Measurements from ENCODE around the gene SLC23A2.
"Not testable (repeated sequence)": the region's sequence is repeated elsewhere in the genome, so short reads cannot be mapped to it uniquely, and the experiment has no call there.

SLC23A2 gene

DNA sequence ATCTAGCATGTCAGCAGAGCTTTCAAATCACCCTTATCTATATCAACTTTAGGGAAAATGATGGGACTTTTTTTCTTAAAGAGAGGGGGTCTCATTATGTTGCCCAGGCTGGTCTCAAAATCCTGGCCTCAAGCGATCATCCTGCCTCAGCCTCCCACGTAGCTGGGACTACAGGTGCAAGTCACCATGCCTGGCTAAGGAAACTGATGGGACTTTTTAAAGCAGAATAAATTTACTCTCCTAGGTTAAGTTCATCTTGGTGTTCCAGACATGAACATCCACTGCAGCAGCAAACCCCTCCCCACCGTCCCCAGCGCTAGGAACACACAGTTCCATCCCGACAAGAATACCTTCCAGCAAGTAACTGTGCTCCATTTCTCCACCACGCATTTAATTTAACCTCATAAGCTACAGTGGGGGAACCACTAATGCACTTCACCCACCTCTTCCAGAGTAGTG lies 64.9 kb downstream of the SLC23A2 start:
- no peak for DNase-seq (ENCODE audit: low read depth)

DNA sequence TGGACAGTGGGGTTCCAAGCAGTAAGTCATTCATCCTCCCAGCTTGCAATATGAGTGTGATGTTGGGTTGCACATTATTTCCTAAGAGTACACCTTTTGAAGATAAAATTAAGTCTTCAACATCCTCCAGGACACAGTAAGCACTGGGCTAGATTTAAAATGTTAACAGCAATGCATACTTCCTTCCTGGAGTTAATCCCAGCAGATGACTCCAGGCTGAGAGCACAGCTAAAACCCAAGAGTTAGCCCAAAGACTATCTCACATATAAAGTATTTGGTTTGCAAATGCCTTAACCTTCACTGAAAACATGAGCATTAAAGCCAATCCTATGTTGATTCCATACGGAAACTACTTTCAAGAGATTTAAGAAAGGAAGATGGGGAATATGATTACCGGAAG lies 69.2 kb downstream of the SLC23A2 start:
- no peak for DNase-seq (ENCODE audit: low read depth)

DNA sequence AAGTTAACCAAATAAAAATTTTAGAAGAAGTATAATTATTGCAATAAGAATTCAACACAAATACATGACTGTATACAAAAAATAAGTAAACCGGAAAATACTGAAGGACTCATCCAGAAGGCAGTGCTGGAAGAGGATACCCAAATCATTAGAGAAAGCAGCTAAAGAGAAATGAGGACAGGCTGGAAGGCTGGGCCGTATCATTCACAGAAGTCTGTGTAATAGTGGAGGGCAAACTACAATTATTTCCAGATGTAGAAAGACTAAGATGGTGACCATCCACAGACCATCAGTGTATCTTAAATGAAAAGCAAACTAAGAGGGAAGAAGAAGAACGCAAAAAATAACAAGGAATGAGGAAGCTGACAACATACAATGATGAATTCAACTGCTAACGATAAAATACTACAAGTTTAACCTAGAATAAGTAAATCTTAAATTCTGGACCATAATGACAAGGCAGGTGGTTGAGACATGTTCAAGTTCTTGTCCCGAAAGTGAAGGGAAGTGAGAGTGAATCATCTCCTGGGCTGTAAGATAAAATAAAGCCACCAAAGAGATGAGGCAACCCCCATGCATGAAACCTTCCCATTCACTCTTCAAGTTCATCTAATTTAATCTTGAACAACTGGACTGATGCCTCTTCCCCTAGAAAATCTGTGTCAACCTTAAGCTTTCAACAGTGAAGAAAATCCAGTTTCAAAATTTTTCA lies 71.5 kb downstream of the SLC23A2 start:
- DNase-seq (ENCODE audit: low read depth), result no peak

- no peak for DNase-seq (ENCODE audit: low read depth)
Observed at GRCh38 chr20:4926531-4927156, 74.7 kb downstream of the SLC23A2 start.

GRCh38 chr20:4925842-4926530 lies 75.3 kb downstream of the SLC23A2 start:
- DNase-seq (ENCODE audit: low read depth), result no peak

- no peak for DNase-seq (ENCODE audit: low read depth)
Observed at GRCh38 chr20:4924446-4924845, 76.9 kb downstream of the SLC23A2 start.

DNA sequence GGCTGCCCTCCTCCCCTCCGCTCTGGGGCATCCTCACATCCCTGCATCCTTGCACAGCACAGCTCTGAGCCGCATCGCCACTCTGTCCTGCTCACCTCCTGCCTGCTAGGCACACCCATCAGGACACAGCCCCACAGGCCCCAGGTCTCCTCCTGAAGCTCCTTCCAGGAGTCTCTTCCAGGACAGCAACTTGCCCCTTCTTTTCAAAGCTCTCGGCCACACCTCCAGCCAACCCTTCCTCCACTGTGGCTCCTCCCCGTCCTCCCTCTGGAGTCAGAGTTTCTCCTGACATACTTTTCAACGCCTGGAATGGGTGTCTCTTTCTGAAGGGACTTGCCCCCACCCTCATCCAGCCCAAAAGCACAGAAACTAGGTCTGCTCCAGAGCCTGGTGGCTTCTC lies 77.3 kb downstream of the SLC23A2 start:
- DNase-seq (ENCODE audit: low read depth), result no peak

GRCh38 chr20:4922186-4922585 lies 79.1 kb downstream of the SLC23A2 start:
- no peak for DNase-seq (ENCODE audit: low read depth)

- DNase-seq (ENCODE audit: low read depth), result not testable (repeated sequence)
Observed at GRCh38 chr20:4921271-4921670, 80.0 kb downstream of the SLC23A2 start.

DNA sequence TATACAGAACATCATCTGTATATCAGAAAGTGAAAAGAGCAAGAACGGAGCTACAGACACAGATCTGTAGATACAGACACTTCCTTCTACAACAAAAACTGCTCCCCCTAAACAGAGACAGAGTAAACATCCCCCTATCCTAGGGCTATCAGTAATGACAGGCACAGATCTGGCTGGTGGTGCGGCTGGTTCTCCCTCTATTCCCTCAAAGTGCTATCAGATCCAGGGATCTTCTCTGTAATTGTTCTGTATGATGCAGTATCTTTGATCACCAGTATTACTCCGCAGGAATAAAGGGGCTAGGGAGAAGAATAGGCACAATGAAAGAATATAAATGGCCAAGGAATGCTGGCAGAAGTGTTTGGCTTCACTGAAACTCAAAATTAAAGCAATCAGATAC lies 80.7 kb downstream of the SLC23A2 start:
- no peak for DNase-seq (ENCODE audit: low read depth)

DNA sequence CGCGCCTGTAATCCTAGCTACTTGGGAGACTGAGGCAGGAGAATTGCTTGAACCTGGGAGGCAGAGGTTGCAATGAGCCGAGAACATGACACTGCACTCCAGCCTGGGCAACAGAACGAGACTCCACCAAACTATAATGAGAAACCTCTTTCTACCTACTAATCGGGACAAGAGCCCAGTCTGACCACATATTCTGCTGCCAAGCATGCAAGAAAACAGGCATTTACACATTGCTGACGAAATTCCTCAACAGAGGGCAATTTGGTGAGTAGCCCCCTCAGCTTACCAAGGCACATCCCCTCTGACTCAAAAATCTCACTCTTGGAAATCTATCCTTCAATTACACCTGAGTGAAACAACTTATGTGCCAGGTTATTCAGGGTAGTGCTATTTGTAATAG lies 81.2 kb downstream of the SLC23A2 start:
- DNase-seq (ENCODE audit: low read depth), result no peak

DNA sequence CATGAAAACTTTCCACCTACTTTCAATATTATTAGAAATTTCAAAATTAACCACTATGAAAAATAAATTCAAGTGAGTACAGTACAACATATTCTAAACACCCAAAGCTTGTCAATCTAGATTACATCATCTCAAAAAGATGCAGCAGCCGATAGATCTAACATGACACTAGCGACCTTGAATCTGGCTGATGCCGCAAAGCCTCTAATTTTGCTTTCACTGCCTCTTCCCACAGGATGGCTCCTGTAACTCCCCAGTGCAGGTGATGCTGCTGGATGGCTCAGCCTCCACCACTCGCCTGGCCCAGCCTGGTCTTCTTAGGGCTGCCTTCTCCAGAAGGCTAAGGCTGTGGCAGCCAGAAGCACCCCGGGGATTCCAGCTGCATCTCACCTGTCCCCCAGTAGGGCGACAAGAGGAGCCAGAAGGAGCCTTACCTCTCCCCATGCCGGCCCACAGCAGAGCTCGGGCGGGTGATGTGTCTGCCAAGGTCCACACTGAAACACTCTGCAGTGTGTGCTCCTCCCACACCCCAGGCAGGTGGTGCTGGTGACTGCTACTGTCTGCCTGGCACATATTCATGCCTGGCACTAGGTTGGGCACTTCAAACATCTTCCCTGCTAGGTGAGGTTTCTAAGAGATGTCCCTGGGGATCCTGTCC lies 82.1 kb downstream of the SLC23A2 start:
- no peak for DNase-seq (ENCODE audit: low read depth)

- no peak for DNase-seq (ENCODE audit: low read depth)
Observed at GRCh38 chr20:4918473-4918872, 82.8 kb downstream of the SLC23A2 start.

- no peak for DNase-seq (ENCODE audit: low read depth)
Observed at GRCh38 chr20:4916971-4917881, 84.1 kb downstream of the SLC23A2 start.

DNA sequence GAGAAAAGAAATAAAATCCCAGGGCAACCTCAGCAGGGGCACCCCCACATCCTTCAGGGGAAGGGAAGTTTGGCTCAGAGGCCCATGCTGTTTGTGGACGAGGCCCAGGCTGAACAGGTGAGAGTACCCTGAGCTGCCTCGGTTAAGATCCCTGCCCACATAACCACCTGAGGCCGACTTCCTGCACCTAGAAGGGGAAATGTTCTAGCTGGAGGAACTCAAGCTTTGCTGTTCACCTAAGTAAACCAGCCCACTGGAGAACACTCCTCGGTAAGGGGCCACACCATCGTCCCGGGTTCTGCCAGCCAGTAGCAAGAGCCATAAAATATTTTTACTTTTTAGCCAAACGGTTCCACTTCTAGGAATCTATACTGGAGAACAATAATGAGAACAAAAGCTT lies 88.2 kb downstream of the SLC23A2 start:
- no peak for DNase-seq (ENCODE audit: low read depth)

DNA sequence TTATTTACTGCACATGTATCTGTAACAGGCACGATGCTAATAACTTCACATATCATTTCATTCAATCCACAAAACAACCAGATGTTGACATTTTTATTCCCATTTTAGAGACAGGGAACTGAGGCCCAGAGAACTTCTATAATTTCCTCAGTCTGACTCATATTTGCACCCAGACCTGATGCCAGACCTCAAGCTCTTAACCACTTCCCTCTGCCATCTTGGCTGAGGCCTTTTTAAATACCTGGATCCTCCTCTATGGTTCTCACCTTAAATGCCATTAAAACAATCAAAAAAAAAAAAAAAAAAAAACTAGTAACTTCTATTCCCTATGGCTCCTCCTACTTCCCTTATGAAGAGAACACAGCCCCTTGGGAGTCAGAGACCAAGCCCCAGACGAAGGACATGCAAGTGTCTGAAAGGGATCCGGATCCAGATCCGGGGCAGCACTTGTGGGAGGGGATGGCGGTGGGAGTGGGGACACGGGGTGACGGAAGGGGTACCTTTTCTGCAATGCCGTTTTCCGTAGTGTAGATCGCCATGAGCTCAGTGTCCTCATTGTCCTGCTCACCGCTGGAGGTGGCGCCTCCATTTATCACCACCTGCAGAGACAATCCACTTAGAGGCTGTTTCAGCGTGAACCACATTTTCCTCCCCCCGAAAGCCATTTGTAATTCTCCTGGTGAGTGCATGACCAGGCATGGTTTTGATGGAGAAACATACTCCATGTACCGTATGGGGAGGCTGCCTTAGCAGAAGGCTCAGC lies 88.7 kb downstream of the SLC23A2 start:
- DNase-seq (ENCODE audit: low read depth), result no peak

DNA sequence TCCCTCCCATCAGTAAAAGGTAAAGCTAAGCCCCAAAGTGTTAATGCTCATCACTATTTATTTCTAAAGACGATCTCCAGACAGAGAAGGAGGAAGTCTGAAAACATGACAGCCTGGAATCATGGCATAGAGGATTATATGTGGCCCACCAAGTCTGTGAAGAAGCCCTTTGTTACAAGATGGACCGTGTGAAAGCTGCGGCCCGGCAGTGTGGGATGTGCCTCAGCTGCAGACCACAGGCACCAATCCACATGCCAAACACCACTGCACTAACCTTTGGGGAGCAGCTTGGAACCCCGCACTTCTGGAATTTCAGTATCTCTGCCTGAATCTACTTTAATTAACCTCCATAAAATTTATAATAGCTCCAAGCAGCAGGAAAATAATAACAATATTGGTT lies 90.4 kb downstream of the SLC23A2 start:
- no peak for DNase-seq (ENCODE audit: low read depth)

GRCh38 chr20:4905613-4906012 lies 95.7 kb downstream of the SLC23A2 start:
- DNase-seq (ENCODE audit: low read depth), result no peak

DNA sequence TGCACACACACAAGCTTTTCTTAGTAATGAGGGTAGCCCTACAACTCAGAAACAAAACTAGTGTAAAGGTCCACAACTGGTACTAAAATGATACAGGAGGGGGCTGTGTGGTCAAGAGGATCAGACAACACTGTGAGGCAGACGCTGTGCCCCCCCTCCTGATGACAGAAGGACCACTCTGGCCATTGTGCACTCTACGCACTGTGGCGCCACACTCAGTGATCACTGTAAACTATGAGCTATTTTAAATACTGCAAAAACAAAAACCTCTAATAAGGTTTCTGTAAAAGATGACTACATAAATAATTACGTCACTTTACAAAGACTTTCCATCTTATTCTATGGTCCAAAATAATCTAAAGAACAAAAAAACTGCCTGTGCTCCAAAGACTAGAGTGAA lies 96.1 kb downstream of the SLC23A2 start:
- DNase-seq (ENCODE audit: low read depth), result no peak

DNA sequence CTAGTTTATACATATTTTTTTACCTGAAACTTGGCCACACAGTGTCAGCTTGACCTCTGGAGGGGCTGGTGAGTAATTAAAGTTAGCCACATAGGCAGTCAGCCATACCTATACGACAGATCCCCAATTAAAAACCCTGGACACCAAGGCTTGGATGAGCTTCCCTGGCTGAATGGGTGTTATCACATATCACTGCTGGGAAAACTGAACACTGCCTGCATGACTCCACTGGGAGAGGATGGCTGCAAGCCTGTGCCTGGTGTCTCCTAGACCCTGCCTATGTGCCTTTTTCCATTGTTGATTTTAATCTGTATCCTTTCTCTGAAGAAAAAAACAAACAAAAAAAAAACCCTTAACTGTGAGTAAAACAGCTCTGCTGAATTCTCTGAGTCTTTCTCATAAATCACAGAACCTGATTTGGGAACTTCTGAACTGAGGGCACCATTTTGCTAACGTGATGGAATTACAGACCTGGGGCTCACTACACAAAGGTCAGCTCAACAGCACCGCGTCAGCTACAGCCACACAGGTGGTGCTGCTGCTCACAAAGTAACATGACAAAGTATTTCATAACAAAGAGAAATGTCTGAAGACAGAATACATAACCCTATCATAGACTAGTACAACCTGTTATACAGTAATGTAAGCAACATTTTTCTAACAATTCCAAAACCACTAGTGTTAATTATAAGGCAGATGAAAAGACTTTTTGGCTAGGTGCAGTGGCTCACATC lies 97.0 kb downstream of the SLC23A2 start:
- DNase-seq (ENCODE audit: low read depth), result no peak

Measured in stimulated activated CD4-positive, alpha-beta T cell treated with anti-CD3 and anti-CD28 coated beads, Interleukin-2, amount 100 ng/mL, for 4 hours (primary cell).